ENCODE data around the gene RPP40.

The RPP40 gene

DNA sequence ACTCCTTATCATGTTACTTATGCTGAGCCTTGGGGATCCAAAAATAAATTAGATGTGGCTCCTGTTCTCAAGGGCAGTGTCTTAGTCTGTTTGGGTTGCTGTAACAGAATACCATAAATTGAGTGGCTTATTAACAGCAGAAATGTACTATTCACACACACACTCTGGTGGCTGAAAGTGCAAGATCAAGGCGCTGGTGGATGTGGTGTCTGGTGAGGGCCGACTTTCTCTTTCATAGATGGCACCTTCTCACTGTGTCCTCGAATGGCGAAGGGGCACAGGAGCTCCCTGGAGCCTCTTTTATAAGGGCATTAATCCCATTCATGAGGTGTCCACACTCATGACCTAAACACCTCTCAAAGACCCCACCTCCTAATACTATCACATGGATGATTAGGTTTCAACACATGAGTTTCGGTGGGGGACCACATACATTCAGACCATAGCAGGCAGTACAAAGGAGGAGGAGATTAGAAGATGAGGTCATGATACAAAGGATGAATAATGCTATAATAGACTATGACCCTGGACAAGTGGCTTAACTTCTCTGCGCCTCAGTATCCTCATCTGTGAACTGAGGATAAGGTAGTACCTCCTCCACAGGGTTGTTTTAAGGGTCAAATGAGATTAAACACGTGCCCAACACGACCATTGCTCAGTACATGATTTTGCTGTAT is 34.1 kb downstream of the RPP40 start:
- no peak for DNase-seq (ENCODE audit: low read depth in 3 of 3)

- no peak for DNase-seq (ENCODE audit: low read depth in 3 of 3)
These were observed 36.4 kb downstream of the RPP40 start for GRCh38 chr6:4967301-4968030.

DNA sequence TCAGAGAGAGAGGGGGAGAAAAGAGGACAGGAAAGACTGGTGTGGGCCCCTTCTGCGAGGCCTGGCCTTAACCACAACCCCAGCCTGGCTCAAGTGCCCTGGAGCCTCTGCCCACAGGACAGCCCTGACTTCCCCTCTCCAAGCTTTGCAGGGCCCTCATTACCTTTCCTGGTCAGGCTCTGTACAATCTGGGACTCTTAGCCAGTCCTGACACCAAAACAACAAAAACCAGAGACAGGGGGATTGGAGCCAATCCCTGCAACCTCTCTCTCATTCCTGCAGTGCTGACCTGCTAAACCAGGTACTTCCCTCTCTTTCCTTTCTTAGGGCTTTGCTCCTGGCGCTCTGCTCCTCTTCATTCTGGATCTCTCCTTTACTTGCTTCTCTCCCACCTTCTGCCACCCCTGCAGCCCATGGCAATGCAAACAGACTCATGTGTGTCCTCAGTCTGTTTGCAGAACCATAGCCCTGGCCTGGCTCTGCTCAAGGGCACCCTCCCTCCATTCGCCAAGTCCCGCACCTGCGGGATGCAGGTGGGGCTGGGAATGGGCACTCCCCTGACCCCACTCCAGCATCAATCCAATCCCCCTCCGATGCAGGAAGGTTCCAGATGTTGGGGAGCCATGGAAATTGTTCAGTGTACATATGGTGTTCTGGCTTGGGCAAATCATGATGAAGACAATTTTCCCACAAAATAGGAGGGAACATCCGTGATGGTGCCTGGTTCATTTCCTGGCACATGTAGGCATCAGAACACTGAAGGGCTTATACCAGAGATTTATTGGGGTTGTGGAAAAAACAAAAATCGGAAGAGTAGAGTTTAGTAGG is 38.1 kb downstream of the RPP40 start:
- no peak for DNase-seq (ENCODE audit: low read depth in 3 of 3)

DNA sequence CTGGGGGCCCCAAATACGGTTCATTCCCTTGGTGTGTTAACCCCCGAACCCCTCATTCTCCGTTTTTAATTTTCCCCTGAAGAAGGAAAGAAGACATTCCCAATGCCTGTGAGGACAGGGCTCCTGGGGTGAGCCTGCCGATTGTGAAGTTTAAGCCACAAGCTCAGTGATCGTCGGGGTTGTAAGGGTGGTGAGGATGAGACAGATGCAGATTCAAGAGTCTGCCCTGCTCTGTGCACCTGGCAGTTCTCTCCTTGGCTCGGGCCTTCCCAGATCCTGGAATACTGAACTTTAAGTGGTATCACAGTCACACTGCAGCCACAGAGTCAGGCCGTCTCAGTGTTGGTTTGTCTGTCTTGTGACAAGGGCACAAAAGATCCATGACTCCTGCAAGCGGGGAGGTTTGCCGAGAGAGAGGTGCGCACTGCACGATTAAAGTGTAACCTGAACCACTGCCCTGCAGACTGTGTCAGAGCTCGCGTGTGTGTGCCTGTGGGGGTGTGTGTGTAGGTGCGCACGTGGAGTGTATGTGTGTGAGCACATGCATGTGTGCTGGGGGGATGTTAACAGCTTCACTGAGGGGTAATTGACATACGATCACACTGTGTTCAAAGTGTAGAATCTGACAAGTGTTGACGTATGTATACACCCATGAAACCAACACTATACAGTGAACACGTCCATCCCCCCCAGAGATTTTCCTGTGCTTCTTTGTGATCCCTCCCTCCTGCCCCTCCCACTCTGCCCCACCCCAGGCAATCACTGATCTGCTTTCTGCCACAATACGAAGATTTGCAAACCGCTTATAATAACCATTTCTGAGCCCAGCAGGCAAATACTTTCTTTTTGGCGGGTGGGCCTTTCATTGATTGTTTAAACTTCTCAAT is 38.9 kb downstream of the RPP40 start:
- DNase-seq (ENCODE audit: low read depth in 3 of 3) = no peak

DNA sequence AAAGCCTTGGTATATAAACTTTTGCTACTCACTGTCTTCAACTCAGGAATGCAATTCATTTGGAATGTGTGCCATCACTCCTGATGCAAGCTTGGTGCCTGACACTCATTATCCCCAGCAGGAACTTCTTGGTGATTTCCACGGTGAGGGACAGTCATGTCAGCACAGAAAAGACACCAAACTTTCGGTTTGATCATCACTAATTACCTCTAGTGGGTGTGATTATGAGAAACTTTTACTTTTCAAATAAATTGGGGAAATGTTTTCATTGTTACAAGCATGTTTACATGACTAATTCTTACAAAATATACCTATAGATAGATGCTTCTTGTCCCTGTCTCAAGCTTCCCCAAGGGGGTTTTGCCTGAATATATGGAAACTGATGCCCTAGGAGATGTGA is 40.9 kb downstream of the RPP40 start:
- DNase-seq (ENCODE audit: low read depth in 3 of 3) = no peak

GRCh38 chr6:4961322-4962168 is 42.3 kb downstream of the RPP40 start:
- DNase-seq (ENCODE audit: low read depth in 3 of 3) = no peak

DNA sequence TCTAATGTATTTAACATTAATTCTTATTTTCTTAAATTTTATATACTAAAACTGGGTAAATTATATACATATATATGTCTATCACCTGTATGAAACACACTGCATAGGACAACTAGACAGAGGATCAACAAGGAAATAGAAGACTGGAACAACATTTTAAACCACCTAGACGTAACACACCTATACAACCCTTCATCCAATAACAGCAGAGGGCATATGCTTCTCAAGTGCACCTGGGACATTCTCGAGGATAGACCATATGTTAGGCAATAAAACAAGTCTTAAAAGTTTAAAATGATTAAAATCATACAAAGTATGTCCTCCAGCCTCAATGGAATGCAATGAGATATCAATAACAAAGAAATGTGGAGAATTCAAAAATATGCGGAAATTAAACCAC is 45.2 kb downstream of the RPP40 start:
- DNase-seq (ENCODE audit: low read depth in 3 of 3) = no peak

GRCh38 chr6:4957521-4958231 is 46.2 kb downstream of the RPP40 start:
- no peak for DNase-seq (ENCODE audit: low read depth in 3 of 3)

DNA sequence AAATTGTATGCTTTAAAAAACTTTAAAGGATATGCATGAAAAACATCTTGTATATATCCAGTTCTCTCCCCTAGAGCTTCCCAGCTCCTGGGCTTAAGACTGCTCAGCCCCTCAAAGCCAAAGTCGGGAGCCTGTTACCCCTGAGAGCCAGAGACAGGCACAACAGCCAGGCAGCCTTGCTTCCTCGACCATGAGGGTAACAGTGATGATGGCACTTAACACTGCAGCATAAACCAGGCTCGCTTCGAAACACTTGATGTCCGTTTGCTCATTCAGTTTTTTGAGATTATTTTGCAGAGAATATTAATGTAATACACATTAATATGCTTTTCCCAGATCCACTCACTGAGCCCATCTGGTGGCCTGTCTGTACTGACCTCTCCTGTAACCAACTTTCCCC is 47.2 kb downstream of the RPP40 start:
- DNase-seq (ENCODE audit: low read depth in 3 of 3) = no peak

GRCh38 chr6:4953440-4953839 is 50.4 kb downstream of the RPP40 start:
- DNase-seq (ENCODE audit: low read depth in 3 of 3) = no peak

DNA sequence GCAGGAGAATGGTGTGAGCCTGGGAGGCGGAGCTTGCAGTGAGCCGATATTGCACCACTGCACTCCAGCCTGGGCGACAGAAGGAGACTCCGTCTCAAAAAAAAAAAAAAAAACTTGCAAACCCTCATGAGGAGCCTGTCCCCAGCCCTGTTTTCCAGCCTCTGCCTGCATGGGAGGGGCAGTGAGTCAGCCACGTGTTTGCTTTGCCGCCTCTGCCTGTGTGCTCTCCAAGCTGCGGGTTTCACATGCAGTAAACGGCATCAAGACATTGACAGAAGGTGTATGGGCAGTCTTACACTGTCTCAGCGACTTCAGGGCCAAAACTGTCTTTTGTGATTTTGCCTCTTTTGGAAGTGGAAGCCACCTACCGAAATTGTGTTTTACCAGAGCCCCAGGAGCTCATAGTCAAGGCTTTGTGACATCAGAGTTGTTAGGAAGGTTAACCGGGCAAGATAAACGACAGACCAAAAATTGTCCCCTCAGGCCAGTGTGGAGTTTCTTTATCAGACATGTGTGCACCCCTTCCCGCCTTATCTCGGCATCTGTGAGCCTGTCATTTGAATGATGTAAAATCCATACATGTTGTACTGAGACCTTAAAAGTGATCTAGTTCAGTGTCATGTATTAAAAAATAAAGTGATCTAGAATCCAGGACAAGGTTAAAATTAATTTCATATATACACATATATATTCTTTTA is 52.9 kb downstream of the RPP40 start:
- DNase-seq (ENCODE audit: low read depth in 3 of 3) = no peak

- DNase-seq (ENCODE audit: low read depth in 3 of 3) = no peak
These were observed 53.8 kb downstream of the RPP40 start for GRCh38 chr6:4950076-4950475.

- no peak for DNase-seq (ENCODE audit: low read depth in 3 of 3)
These were observed 54.9 kb downstream of the RPP40 start for GRCh38 chr6:4948781-4949450.

DNA sequence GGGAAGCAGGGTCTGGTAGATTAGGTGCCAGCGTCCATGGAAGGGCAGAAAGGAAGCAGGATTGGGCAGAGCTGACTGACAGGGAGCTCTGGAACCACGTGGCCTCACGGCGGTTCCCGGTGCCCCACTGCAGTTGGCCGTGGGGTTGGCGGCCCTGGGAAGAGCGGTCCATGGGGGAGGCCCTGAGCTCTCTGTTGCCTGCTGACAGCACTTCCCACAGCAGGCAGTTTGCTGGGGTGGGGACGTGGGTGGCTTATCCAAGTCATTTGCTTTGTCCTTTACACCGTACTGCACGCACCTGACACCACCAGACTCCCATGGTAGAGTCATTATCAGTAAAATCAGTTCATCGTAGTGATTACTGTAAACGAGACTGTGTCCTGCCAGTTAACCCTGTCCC is 56.1 kb downstream of the RPP40 start:
- no peak for DNase-seq (ENCODE audit: low read depth in 3 of 3)

GRCh38 chr6:4946521-4946920 is 57.3 kb downstream of the RPP40 start:
- DNase-seq (ENCODE audit: low read depth in 3 of 3) = no peak
